Neural progenitor cell (in vitro differentiated cells): Measurements from ENCODE around the gene AFF2.

Experiments
- CTCF ChIP-seq: fragments of 200-600 bp; sonication (generic); IDR thresholded peaks from 2 replicates; pipeline ENCODE4 v1.5.1; 2017; ENCODE audit warnings: antibody characterized with exemption, mild to moderate bottlenecking
- EZH2 ChIP-seq: fragments of 200-600 bp; sonication (generic); IDR thresholded peaks from 2 replicates; pipeline ENCODE4 v1.6.1; 2017; ENCODE audit warnings: antibody characterized with exemption, mild to moderate bottlenecking, moderate library complexity

GRCh38 chrX:148466292-148466691, 34.1 kb upstream of the AFF2 start:
- TF ChIP-seq EZH2, result no peak
- TF ChIP-seq CTCF, result no peak
